Duodenal mucosa (tissue), 2 donors: ENCODE measurements around the gene EOMES.
A peak's percentile ranks its signal among the peaks of the same experiment; 100 is the strongest.

Experiments
- H3K27ac ChIP-seq: one replicate; pipeline ENCODE4 v1.7.0; 2013; ENCODE audit warnings: low read depth, low read length
- H3K27me3 ChIP-seq, 2 donors: one replicate each; pipeline ENCODE4 v1.7.0; 2013; ENCODE audit warnings: low read length in 2 of 2, control low read depth in 1 of 2; ENCODE audit not compliant: insufficient read depth in 2 of 2, control insufficient read depth in 1 of 2
- H3K36me3 ChIP-seq, 2 donors: one replicate each; pipeline ENCODE4 v1.7.0; 2013; ENCODE audit warnings: low read length in 2 of 2, control low read depth in 1 of 2; ENCODE audit not compliant: insufficient read depth in 2 of 2, control insufficient read depth in 1 of 2
- H3K4me1 ChIP-seq, 2 donors: one replicate each; pipeline ENCODE4 v1.7.0; 2013; ENCODE audit warnings: low read length in 2 of 2, control low read depth in 1 of 2; ENCODE audit not compliant: insufficient read depth in 2 of 2, control insufficient read depth in 1 of 2
- H3K4me3 ChIP-seq, 2 donors: one replicate each; pipeline ENCODE4 v1.7.0; 2013; ENCODE audit warnings: low read length in 2 of 2, low read depth in 1 of 2
- H3K9ac ChIP-seq, 2 donors: one replicate each; pipeline ENCODE4 v1.7.0; 2013; ENCODE audit warnings: low read length in 2 of 2, low read depth in 1 of 2
- H3K9me3 ChIP-seq, 2 donors: one replicate each; pipeline ENCODE4 v1.7.0; 2013; ENCODE audit warnings: low read length in 2 of 2, control low read depth in 1 of 2; ENCODE audit not compliant: control insufficient read depth in 1 of 2

The EOMES gene

DNA sequence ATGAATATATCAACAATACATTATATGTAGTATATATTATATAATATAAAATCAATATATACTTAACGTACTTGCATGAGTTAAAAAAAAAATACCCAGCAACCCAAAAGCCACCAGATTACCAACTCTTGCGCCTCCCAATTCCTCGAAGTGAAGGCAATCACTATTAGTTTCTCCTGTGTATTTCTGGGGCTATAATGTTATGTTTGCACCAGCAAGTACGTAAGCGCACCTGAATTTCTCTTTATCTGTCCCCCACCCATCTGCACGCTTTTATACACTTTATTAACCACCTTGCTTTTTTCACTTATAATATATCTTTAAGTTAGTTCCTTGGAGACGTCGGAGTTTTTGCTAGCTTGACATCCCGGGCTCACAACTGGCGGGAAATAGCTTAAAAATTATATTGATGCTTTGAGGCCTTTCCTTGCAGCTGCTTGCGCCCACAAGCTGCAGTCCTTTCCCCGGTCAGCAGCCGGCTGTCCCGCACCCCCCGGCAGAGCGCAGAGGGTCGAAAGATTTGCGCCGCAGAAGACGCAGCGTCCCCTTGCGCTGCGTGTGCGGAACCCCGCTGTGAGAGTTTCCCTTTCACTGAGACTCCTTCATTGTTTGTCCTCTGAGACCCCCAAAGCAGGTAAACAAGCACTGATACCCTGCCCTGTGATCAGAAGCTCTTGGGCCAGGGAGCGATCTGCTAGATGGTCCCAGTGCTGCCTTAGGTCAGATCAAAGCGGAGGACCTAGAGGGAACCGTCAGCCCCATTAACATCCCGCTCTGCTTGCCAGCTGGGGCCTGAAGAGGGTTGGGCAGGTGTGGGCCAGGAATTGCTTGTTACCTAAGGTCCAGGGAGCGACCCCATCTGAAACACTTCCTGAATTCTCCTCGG is 8.9 kb upstream of the EOMES start:
- Histone ChIP-seq H3K36me3 (no peaks in the 10 kb centered on the region), H3K9ac (no peak overlapping the region), H3K4me1 (peaks cover 0 to 13% of the 10 kb centered on the region in 2 donors), H3K9me3 (no peaks in the 10 kb centered on the region), H3K4me3 (no peak overlapping the region), H3K27me3 (peaks cover 57 to 66% of the 10 kb centered on the region in 2 donors), H3K27ac (no peak overlapping the region)

GRCh38 chr3:27729748-27730611 is 7.9 kb upstream of the EOMES start:
- peaks cover 65 to 74% of the 10 kb centered on the region in 2 donors for H3K27me3 ChIP-seq
- H3K27ac ChIP-seq: no peak overlapping the region
- H3K4me1 ChIP-seq: peaks cover 0 to 13% of the 10 kb centered on the region in 2 donors
- H3K9ac ChIP-seq: no peak overlapping the region
- no peaks in the 10 kb centered on the region for H3K36me3 ChIP-seq
- no peaks in the 10 kb centered on the region for H3K9me3 ChIP-seq
- H3K4me3 ChIP-seq: no peak overlapping the region

GRCh38 chr3:27729325-27729724 is 7.2 kb upstream of the EOMES start:
- Histone ChIP-seq H3K4me1 (peaks cover 0 to 13% of the 10 kb centered on the region in 2 donors), H3K9me3 (no peaks in the 10 kb centered on the region), H3K27ac (no peak overlapping the region), H3K4me3 (no peak overlapping the region), H3K36me3 (no peaks in the 10 kb centered on the region), H3K27me3 (peaks cover 71 to 80% of the 10 kb centered on the region in 2 donors), H3K9ac (no peak overlapping the region)

DNA sequence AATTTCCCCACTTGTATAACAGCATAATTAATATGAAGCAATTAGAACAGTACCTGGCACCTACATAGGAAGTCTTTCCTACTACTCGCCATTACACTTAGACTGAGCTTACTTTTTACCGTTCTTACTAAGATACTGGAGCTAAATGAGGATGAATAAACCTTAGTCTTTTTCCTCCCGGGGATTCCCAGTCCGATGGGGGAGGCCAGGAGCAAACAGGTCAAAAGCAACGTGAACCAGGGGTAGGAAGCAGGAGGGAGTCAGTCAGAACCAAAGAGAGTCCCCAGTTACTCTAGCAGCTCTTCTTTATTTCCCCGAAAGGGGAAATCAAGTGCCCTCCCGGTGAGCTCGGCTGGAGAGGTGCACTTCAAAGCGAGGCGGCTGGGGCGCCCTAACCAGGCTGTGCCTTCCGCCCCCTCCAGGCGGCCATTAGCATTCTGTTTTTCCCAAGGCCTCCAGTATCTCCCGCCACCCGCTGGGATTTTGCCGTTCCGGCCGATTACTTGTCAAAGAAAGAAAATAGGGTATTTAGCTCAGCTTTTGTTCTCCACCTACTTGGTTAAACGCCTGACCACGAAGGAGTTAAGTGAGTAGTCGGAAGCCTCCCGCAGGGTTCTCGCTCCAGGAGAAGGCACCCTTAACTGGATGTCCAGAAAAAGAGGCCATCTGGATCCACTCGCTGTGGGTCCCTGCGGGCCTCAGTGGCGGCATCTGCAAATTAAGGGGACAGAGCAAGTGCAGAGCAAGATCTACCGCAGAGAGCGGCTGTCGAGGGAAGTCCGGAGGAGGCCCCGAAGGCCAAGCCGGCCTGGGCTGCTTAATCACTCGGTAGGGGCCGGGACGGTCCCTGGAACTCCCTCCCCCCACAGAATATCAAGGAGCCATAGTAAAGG is 6.3 kb upstream of the EOMES start:
- Histone ChIP-seq H3K9me3 (no peaks in the 10 kb centered on the region), H3K27ac (no peak overlapping the region), H3K36me3 (no peaks in the 10 kb centered on the region), H3K9ac (no peak overlapping the region), H3K27me3 (peaks cover 80 to 86% of the 10 kb centered on the region in 2 donors), H3K4me3 (peak overlapping the region; percentile 16 to 43), H3K4me1 (peaks cover 0 to 17% of the 10 kb centered on the region in 2 donors)

DNA sequence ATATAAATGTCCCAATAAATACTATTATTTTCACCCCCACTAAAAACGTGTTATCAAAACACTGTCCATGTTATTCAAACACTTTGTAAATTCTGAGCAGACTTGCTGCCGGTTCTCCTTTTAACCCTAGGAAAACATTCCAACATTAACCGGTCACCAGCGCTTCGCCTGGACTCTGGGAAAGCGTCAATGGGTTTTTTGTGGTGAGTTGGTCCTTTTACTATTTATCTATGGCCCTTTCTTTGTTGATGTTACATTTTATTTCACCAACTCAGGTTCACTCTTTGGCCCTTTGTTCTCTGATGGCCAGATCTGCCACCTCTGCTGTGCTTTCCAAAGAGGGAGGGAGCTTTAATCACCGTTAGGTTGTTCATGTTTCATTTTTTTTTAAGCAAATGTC is 4.1 kb upstream of the EOMES start:
- H3K4me1 ChIP-seq: peaks cover 16 to 30% of the 10 kb centered on the region in 2 donors
- H3K36me3 ChIP-seq: no peaks in the 10 kb centered on the region
- peaks cover 83 to 86% of the 10 kb centered on the region in 2 donors for H3K27me3 ChIP-seq
- H3K4me3 ChIP-seq: no peak overlapping the region
- H3K27ac ChIP-seq: no peak overlapping the region
- H3K9me3 ChIP-seq: no peaks in the 10 kb centered on the region
- no peak overlapping the region for H3K9ac ChIP-seq

DNA sequence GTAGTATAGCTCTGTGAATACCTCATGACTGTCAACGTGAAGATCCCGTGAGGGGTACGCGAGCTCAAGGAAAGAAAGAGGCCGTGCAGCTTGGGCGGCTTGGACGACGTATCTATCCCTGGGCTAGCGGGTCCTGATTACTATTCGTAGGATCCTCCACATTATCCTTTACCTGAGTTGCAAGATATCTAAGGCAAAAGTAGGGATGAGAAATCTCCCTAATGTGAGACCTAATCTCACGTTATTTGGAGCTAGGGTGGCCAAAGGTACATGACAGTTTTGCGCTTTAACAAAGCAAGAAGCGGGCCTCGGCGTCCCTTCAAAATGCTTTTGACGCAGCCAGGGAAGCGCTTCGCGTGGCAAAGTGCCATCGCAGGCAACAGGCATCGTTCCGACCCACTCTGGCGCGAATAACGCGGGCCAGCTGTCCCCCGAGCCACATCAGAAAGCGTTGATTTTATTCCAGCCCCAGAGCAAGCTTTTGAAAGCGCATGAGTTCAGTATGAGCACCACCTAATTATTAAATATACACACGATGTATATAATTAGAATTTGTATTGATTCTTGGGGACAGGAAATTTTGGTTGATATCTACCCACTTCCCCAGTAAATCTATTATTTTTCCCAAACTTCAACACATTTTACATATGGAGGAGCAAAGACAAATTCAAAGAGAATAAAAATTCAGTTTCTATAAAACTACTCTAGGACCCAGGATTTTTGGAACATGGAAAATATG is 2.5 kb upstream of the EOMES start:
- H3K9ac ChIP-seq: no peak overlapping the region
- H3K9me3 ChIP-seq: no peaks in the 10 kb centered on the region
- peaks cover 21 to 30% of the 10 kb centered on the region in 2 donors for H3K4me1 ChIP-seq
- H3K27ac ChIP-seq: no peak overlapping the region
- H3K4me3 ChIP-seq: no peak overlapping the region
- H3K36me3 ChIP-seq: no peaks in the 10 kb centered on the region
- H3K27me3 ChIP-seq: peaks cover 79 to 86% of the 10 kb centered on the region in 2 donors

GRCh38 chr3:27723815-27724458 is 1.8 kb upstream of the EOMES start:
- Histone ChIP-seq H3K36me3 (no peaks in the 10 kb centered on the region), H3K27ac (no peak overlapping the region), H3K9ac (no peak overlapping the region), H3K9me3 (no peaks in the 10 kb centered on the region), H3K4me1 (peaks cover 21 to 30% of the 10 kb centered on the region in 2 donors), H3K27me3 (peaks cover 76 to 86% of the 10 kb centered on the region in 2 donors), H3K4me3 (peak overlapping the region; percentile 17 to 66)

- H3K36me3 ChIP-seq: no peaks in the 10 kb centered on the region
- peaks cover 21 to 26% of the 10 kb centered on the region in 2 donors for H3K4me1 ChIP-seq
- H3K9me3 ChIP-seq: no peaks in the 10 kb centered on the region
- peak overlapping the region; percentile 17 to 66 for H3K4me3 ChIP-seq
- H3K27ac ChIP-seq: no peak overlapping the region
- no peak overlapping the region for H3K9ac ChIP-seq
- peaks cover 71 to 85% of the 10 kb centered on the region in 2 donors for H3K27me3 ChIP-seq
These were observed 1.3 kb upstream of the EOMES start for GRCh38 chr3:27723456-27723814.

GRCh38 chr3:27723001-27723445 is 900 bp upstream of the EOMES start:
- H3K27ac ChIP-seq: no peak overlapping the region
- H3K4me1 ChIP-seq: peaks cover 21 to 23% of the 10 kb centered on the region in 2 donors
- H3K9me3 ChIP-seq: no peaks in the 10 kb centered on the region
- H3K4me3 ChIP-seq: peak overlapping the region; percentile 17 to 66
- no peaks in the 10 kb centered on the region for H3K36me3 ChIP-seq
- H3K27me3 ChIP-seq: peaks cover 67 to 84% of the 10 kb centered on the region in 2 donors
- H3K9ac ChIP-seq: no peak overlapping the region
